ENCODE measurements around the gene PRDX5. TPM values are rescaled to one million over a fixed set of nuclear protein-coding genes. Genes with fewer than 3 reads are reported as not detected.
A peak's percentile ranks its signal among the peaks of the same experiment; 100 is the strongest.

PRDX5 gene
- total and polyA plus RNA-seq, 9 of the 15 experiments (the other 6 are each of a cell fraction or from before 2014, with no cell fraction given) = 40.8 to 327 (median 204) TPM

- H3K4me3 ChIP-seq = peak within 1 kb of the TSS; percentile 93
- CTCF ChIA-PET (ENCODE audit: low intra/inter-chr PET ratio) = interaction anchor here (1.4 kb wide), 1 partner anchor 101 kb away, joined by 10 read pairs; no protein-coding TSS in a partner anchor
- H3K79me2 ChIP-seq (ENCODE audit: control insufficient read depth, insufficient read depth, low read length) = peaks cover 43% of the 10 kb centered on the region
- peak within 1 kb of the TSS; percentile 98 to 100 for H3K9ac ChIP-seq (ENCODE audit: insufficient read depth in 1 of 2, low read depth in 2 of 2, low read length in 2 of 2)
- ATAC-seq (peak; percentile 83), FAIRE-seq (peak; percentile 96), DNase-seq (ENCODE audit: extremely low read depth in 1 of 4, low spot score in 3 of 4) (peak; percentile 95 to 99 (median 98))
- 0% methylated on average over 32 of the region's 81 CpGs for WGBS (ENCODE audit: insufficient coverage, low coverage, missing lambda C conversion rate)
- in situ Hi-C loops (cut with MboI) (no loop called here), intact Hi-C loops (cut with micrococcal nuclease) (loop anchor here (2.0 to 10.0 kb wide), 4 partner anchors 34 to 470 kb away; partner anchors contain the start of genes FKBP2, MARK2 and PPP1R14B)
- H3K4me1 ChIP-seq (replicated peaks in 1 of 2; ENCODE audit: control insufficient read depth in 2 of 2, insufficient read depth in 2 of 2, low read length in 2 of 2) = peaks cover 32 to 46% of the 10 kb centered on the region in 2 experiments
- no peaks in the 10 kb centered on the region for H3K27me3 ChIP-seq (ENCODE audit: control insufficient read depth in 2 of 2, insufficient read depth in 2 of 2, low read length in 2 of 2)
- H2AFZ ChIP-seq (ENCODE audit: low read depth, low read length) = peak within 1 kb of the TSS; percentile 93
- BruUV-seq (replicated peaks) = no TSS peak
- no peaks in the 10 kb centered on the region; the same call in 1 of the 2 replicates for H4K20me1 ChIP-seq (replicated peaks; ENCODE audit: control insufficient read depth, insufficient read depth, low read length)
- H3K9me1 ChIP-seq (ENCODE audit: control insufficient read depth, insufficient read depth, low read length) = peaks cover 5% of the 10 kb centered on the region
- H3K36me3 ChIP-seq (ENCODE audit: control insufficient read depth, insufficient read depth, low read length) = peaks cover 25% of the 10 kb centered on the region; the same call in 2 of the 3 replicates
- H3K9me3 ChIP-seq (replicated peaks; ENCODE audit: control insufficient read depth, insufficient read depth, low read depth, low read length) = no peaks in the 10 kb centered on the region
- POLR2A ChIA-PET = interaction anchor here (0.5 to 5.8 kb wide), 11 partner anchors 20 to 580 kb away, joined by 3 to 68 read pairs (median 4); partner anchors contain the start of genes BAD, FERMT3 and PPP1R14B
- peak within 1 kb of the TSS; percentile 100 for H3K27ac ChIP-seq (ENCODE audit: extremely low read depth, low read depth, low read length)
- peak within 1 kb of the TSS; percentile 100 for H3K4me2 ChIP-seq (ENCODE audit: insufficient read depth, low read length)
- peak in 1 of 2 experiments; percentile 65; a peak in 2 of 4 replicates for TF ChIP-seq NONO (IDR thresholded peaks at IDR 0.05; ENCODE audit: low read depth in 2 of 2, low read length in 1 of 2)
- no peak for TF ChIP-seq NCOA6 (IDR thresholded peaks at IDR 0.05)
- TF ChIP-seq, protein P1, sequence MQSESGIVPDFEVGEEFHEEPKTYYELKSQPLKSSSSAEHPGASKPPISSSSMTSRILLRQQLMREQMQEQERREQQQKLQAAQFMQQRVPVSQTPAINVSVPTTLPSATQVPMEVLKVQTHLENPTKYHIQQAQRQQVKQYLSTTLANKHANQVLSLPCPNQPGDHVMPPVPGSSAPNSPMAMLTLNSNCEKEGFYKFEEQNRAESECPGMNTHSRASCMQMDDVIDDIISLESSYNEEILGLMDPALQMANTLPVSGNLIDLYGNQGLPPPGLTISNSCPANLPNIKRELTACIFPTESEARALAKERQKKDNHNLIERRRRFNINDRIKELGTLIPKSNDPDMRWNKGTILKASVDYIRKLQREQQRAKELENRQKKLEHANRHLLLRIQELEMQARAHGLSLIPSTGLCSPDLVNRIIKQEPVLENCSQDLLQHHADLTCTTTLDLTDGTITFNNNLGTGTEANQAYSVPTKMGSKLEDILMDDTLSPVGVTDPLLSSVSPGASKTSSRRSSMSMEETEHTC (IDR thresholded peaks at IDR 0.05) = no peak
- no peak for TF ChIP-seq GABPB1 (CRISPR knock-in tag; IDR thresholded peaks at IDR 0.05)
- TF ChIP-seq NELFE (IDR thresholded peaks at IDR 0.05; ENCODE audit: insufficient read depth, insufficient read length) = no peak
- TF ChIP-seq, protein P2, sequence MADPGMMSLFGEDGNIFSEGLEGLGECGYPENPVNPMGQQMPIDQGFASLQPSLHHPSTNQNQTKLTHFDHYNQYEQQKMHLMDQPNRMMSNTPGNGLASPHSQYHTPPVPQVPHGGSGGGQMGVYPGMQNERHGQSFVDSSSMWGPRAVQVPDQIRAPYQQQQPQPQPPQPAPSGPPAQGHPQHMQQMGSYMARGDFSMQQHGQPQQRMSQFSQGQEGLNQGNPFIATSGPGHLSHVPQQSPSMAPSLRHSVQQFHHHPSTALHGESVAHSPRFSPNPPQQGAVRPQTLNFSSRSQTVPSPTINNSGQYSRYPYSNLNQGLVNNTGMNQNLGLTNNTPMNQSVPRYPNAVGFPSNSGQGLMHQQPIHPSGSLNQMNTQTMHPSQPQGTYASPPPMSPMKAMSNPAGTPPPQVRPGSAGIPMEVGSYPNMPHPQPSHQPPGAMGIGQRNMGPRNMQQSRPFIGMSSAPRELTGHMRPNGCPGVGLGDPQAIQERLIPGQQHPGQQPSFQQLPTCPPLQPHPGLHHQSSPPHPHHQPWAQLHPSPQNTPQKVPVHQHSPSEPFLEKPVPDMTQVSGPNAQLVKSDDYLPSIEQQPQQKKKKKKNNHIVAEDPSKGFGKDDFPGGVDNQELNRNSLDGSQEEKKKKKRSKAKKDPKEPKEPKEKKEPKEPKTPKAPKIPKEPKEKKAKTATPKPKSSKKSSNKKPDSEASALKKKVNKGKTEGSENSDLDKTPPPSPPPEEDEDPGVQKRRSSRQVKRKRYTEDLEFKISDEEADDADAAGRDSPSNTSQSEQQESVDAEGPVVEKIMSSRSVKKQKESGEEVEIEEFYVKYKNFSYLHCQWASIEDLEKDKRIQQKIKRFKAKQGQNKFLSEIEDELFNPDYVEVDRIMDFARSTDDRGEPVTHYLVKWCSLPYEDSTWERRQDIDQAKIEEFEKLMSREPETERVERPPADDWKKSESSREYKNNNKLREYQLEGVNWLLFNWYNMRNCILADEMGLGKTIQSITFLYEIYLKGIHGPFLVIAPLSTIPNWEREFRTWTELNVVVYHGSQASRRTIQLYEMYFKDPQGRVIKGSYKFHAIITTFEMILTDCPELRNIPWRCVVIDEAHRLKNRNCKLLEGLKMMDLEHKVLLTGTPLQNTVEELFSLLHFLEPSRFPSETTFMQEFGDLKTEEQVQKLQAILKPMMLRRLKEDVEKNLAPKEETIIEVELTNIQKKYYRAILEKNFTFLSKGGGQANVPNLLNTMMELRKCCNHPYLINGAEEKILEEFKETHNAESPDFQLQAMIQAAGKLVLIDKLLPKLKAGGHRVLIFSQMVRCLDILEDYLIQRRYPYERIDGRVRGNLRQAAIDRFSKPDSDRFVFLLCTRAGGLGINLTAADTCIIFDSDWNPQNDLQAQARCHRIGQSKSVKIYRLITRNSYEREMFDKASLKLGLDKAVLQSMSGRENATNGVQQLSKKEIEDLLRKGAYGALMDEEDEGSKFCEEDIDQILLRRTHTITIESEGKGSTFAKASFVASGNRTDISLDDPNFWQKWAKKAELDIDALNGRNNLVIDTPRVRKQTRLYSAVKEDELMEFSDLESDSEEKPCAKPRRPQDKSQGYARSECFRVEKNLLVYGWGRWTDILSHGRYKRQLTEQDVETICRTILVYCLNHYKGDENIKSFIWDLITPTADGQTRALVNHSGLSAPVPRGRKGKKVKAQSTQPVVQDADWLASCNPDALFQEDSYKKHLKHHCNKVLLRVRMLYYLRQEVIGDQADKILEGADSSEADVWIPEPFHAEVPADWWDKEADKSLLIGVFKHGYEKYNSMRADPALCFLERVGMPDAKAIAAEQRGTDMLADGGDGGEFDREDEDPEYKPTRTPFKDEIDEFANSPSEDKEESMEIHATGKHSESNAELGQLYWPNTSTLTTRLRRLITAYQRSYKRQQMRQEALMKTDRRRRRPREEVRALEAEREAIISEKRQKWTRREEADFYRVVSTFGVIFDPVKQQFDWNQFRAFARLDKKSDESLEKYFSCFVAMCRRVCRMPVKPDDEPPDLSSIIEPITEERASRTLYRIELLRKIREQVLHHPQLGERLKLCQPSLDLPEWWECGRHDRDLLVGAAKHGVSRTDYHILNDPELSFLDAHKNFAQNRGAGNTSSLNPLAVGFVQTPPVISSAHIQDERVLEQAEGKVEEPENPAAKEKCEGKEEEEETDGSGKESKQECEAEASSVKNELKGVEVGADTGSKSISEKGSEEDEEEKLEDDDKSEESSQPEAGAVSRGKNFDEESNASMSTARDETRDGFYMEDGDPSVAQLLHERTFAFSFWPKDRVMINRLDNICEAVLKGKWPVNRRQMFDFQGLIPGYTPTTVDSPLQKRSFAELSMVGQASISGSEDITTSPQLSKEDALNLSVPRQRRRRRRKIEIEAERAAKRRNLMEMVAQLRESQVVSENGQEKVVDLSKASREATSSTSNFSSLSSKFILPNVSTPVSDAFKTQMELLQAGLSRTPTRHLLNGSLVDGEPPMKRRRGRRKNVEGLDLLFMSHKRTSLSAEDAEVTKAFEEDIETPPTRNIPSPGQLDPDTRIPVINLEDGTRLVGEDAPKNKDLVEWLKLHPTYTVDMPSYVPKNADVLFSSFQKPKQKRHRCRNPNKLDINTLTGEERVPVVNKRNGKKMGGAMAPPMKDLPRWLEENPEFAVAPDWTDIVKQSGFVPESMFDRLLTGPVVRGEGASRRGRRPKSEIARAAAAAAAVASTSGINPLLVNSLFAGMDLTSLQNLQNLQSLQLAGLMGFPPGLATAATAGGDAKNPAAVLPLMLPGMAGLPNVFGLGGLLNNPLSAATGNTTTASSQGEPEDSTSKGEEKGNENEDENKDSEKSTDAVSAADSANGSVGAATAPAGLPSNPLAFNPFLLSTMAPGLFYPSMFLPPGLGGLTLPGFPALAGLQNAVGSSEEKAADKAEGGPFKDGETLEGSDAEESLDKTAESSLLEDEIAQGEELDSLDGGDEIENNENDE (IDR thresholded peaks at IDR 0.05; ENCODE audit: low read depth, low read length) = no peak
- no peak for TF ChIP-seq ILF3 (IDR thresholded peaks at IDR 0.05; ENCODE audit: borderline replicate concordance)
- TF ChIP-seq ZNF584 (CRISPR knock-in tag; IDR thresholded peaks at IDR 0.05; ENCODE audit: low read depth) = no peak
Observed at GRCh38 chr11:64305075-64305690, 12.7 kb upstream of the PRDX5 start, which contains the start of gene ESRRA. ESRRA (plus strand) TSS chr11:64305524; CDS start chr11:64307180, 1,656 bp downstream.
